ENCODE data around the gene PRDM5.

Gene PRDM5

GRCh38 chr4:120948382-120948781 lies 25.9 kb upstream of the PRDM5 start:
- H3K4me3 ChIP-seq (ENCODE audit: low read length): no peak overlapping the region
- peak; percentile 47 for DNase-seq (ENCODE audit: low read depth)
- no peak for TF ChIP-seq CTCF (IDR thresholded peaks at IDR 0.05; ENCODE audit: insufficient read depth, low read depth, low read length, missing control alignments)

GRCh38 chr4:120942776-120943175 lies 20.2 kb upstream of the PRDM5 start:
- no peak for DNase-seq (ENCODE audit: low read depth)
- TF ChIP-seq CTCF (IDR thresholded peaks at IDR 0.05; ENCODE audit: insufficient read depth, low read depth, low read length, missing control alignments): no peak

GRCh38 chr4:120940547-120940946 lies 18.0 kb upstream of the PRDM5 start:
- no peak for DNase-seq (ENCODE audit: low read depth)
- no peak overlapping the region for H3K4me3 ChIP-seq (ENCODE audit: low read length)
- no peak for TF ChIP-seq CTCF (IDR thresholded peaks at IDR 0.05; ENCODE audit: insufficient read depth, low read depth, low read length, missing control alignments)

More at GRCh38 chr4:120942776-120943175, 20.2 kb upstream of the PRDM5 start:
- no peak overlapping the region for H3K4me3 ChIP-seq (ENCODE audit: low read length)

GRCh38 chr4:120939693-120940092 lies 17.2 kb upstream of the PRDM5 start:
- no peak overlapping the region for H3K4me3 ChIP-seq (ENCODE audit: low read length)
- no peak for DNase-seq (ENCODE audit: low read depth)
- no peak for TF ChIP-seq CTCF (IDR thresholded peaks at IDR 0.05; ENCODE audit: insufficient read depth, low read depth, low read length, missing control alignments)

GRCh38 chr4:120929847-120930246 lies 7.3 kb upstream of the PRDM5 start:
- no peak overlapping the region for H3K4me3 ChIP-seq (ENCODE audit: low read length)
- DNase-seq (ENCODE audit: low read depth): no peak
- TF ChIP-seq CTCF (IDR thresholded peaks at IDR 0.05; ENCODE audit: insufficient read depth, low read depth, low read length, missing control alignments): no peak

- no peak for DNase-seq (ENCODE audit: low read depth)
- H3K4me3 ChIP-seq (ENCODE audit: low read length): no peak overlapping the region
- no peak for TF ChIP-seq CTCF (IDR thresholded peaks at IDR 0.05; ENCODE audit: insufficient read depth, low read depth, low read length, missing control alignments)
These were observed 5.4 kb upstream of the PRDM5 start for GRCh38 chr4:120927801-120928409.

- no peak overlapping the region for H3K4me3 ChIP-seq (ENCODE audit: low read length)
- TF ChIP-seq CTCF (IDR thresholded peaks at IDR 0.05; ENCODE audit: insufficient read depth, low read depth, low read length, missing control alignments): no peak
- DNase-seq (ENCODE audit: low read depth): no peak
These were observed 4.0 kb upstream of the PRDM5 start for GRCh38 chr4:120926358-120927025.
